C4-2B (cell line): Measurements from ENCODE around the gene PHETA1.

Source experiments
- CTCF ChIP-seq: fragments of 450-650 bp; conservative IDR thresholded peaks from 2 replicates; pipeline ENCODE4 v1.5.1; 2017; ENCODE audit warnings: mild to moderate bottlenecking
- ZFX ChIP-seq: fragments of 450-650 bp; IDR thresholded peaks from 2 replicates; pipeline ENCODE4 v1.6.1; 2017

GRCh38 chr12:111407377-111408115 is 38.7 kb upstream of the PHETA1 start:
- TF ChIP-seq CTCF (no peak), ZFX (no peak)
